ENCODE data around the gene ZNF428.

Gene ZNF428

GRCh38 chr19:43619262-43620060 lies at the start of gene ZNF428:
Gene ZNF428, minus strand, starts transcription at chr19:43619629. Its CDS starts 5,325 bp downstream, at chr19:43614304.
- intact Hi-C loops (cut with DNase I) = loop anchor here (5.0 kb wide), 1 partner anchor 33 kb away; no protein-coding TSS in a partner anchor
- peak; percentile 83 to 99 (median 93) for DNase-seq

DNA sequence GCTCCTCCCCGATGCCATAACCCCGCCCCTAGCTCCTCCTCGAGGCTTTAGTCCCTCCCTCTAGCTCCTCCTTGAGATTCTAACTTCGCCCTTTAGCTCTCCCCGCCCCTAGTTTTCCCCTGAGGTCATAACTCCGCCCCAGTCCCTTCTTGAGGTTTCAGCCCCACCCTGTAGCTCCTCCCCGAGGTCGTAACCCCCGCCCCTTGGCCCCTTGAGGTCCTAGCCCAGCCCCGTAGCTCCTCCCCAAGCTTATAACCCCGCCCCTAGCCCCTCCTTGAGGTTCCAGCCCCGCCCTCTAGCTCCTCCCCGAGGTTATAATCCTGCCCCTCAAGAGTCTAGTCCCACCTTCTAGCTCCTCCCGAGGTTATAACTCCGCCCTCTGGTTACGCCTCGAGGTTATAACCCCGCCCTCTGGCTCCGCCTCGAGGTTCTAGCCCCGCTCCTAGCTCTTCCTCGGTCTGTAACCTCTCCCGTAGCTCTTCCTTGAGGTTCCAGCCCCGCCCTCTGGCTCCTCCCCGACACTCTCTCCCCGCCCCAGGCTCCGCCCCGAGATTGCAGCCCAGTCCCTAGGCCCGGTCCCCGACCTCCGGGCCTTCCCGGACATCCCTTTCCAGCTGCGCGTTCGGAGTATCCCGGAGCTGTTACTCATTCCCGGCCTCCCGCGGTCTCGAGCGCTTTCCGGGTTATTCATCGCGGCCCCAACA lies 49.1 kb upstream of the ZNF428 start:
- intact Hi-C loops (cut with DNase I) = loop anchor here (10.0 kb wide), 1 partner anchor 86 kb away; the partner anchor contains the start of gene SMG9
- DNase-seq = peak; percentile 92 to 100 (median 96)

GRCh38 chr19:43667876-43668405 lies 48.5 kb upstream of the ZNF428 start:
- peak in 5 of 10 donors; percentile 77 to 97 (median 94) for DNase-seq
- intact Hi-C loops (cut with DNase I) = loop anchor here (10.0 kb wide), 1 partner anchor 87 kb away; the partner anchor contains the start of gene SMG9

DNA sequence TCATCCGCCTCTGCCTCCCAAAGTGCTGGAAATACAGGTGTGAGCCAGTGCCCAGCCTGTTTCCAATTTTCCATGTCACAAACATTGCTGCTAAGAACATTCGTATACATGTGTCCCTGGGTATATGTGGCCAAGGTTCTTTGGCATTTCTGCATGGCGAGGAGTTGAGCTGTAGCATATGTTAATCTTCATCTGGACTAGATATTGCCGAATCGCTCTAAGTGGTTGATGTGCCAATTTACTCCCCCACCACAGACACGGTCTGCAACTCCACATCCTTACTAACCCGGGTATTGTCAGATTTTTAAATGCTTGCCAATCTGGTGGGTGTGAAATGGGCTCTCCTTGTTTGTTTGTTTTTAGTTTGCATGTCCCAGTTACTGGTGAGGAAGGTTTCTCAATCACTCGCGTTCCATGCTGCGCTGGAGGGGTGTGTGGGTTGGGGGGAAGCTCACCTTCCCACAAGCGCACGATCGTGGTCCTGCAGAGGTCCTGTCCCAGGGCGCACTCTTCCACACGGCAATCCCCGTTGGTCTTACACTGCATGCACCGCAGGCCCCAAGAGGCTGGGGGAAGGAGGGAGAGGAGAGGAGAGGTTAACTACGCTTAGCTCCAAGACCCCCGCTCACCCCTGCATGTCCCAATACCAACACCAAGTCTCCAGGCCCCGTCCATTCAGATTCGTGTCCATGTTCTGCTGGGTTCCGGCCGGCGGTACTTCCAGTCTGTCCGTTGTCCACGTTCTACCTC lies 47.9 kb upstream of the ZNF428 start:
- DNase-seq = peak in 1 of 10 donors; percentile 62
- intact Hi-C loops (cut with DNase I) = loop anchor here (10.0 kb wide), 1 partner anchor 88 kb away; the partner anchor contains the start of gene SMG9

GRCh38 chr19:43664018-43664417 lies 44.6 kb upstream of the ZNF428 start:
- intact Hi-C loops (cut with DNase I) = loop anchor here (10.0 kb wide), 1 partner anchor 91 kb away; the partner anchor contains the start of gene SMG9
- peak in 1 of 10 donors; percentile 0 for DNase-seq

DNA sequence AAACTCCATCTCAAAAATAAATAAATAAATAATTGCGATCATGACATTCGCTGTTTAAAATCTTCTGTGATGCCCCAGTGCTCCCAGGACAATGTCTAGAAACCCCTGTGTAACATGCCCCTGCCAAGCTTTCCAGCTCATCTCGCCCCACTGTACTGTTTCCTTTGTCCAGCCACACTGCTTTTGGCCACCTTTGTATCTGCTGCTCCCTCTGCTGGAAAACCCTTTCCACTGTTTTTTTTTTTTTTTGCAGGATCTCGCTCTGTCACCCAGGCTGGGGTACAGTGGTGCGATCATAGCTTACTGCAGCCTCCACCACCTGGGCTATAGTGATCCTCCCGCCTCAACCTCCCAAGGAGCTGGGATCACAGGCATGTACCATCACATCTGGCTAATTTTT lies 43.1 kb upstream of the ZNF428 start:
- intact Hi-C loops (cut with DNase I) = loop anchor here (10.0 kb wide), 1 partner anchor 92 kb away; the partner anchor contains the start of gene SMG9
- DNase-seq = peak in 1 of 10 donors; percentile 46

GRCh38 chr19:43660971-43661360 lies 41.5 kb upstream of the ZNF428 start:
- intact Hi-C loops (cut with DNase I) = loop anchor here (10.0 kb wide), 1 partner anchor 94 kb away; the partner anchor contains the start of gene SMG9
- DNase-seq = peak in 1 of 10 donors; percentile 39

DNA sequence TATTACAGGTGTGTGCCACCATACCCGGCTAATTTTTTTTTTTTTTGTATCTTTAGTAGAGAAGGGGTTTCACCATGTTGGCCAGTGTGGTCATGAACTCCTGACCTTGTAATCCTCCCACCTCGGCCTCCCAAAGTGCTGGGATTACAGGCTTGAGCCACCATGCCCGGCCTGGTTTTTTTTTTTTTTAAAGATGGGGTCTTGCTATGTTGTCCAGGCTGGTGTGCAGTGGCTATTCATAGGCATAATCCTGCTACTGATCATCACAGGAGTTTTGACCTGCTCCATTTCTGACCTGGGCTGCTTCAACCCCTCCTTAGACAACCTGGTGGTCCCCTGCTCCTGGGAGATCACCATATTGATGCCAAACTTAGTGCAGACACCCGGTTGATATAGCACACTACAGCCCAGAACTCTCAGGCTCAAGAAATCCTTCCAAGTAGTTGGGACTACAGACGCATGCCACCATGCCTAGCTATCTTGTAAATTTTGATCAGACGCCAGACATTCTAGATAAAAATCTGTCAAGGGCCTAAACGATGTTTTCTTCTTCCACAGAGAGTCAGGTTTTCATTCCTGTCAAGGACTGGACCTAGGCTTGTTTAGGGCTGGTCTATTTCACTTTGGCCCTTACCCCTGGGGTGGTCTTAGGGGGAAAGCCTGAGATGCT lies 41.0 kb upstream of the ZNF428 start:
- DNase-seq = peak in 1 of 10 donors; percentile 5
- intact Hi-C loops (cut with DNase I) = loop anchor here (10.0 kb wide), 1 partner anchor 94 kb away; the partner anchor contains the start of gene SMG9

- intact Hi-C loops (cut with DNase I) = no loop called here
These were observed 39.1 kb upstream of the ZNF428 start for GRCh38 chr19:43658494-43658893.

GRCh38 chr19:43658001-43658400 lies 38.6 kb upstream of the ZNF428 start:
- DNase-seq = peak in 1 of 10 donors; percentile 5
- intact Hi-C loops (cut with DNase I) = no loop called here

More at GRCh38 chr19:43658494-43658893, 39.1 kb upstream of the ZNF428 start:
- DNase-seq = no peak

GRCh38 chr19:43656436-43656835 lies 37.0 kb upstream of the ZNF428 start:
- intact Hi-C loops (cut with DNase I) = no loop called here
- DNase-seq = peak in 1 of 10 donors; percentile 21

GRCh38 chr19:43652546-43652874 lies 33.1 kb upstream of the ZNF428 start:
- no peak for DNase-seq
- intact Hi-C loops (cut with DNase I) = loop anchor here (2.0 to 5.0 kb wide), 3 partner anchors 35 to 98 kb away; partner anchors contain the start of gene ZNF428

- intact Hi-C loops (cut with DNase I) = loop anchor here (2.0 to 5.0 kb wide), 3 partner anchors 35 to 97 kb away; partner anchors contain the start of gene ZNF428
- peak; percentile 47 to 94 (median 72) for DNase-seq
These were observed 32.5 kb upstream of the ZNF428 start for GRCh38 chr19:43651758-43652545.

- intact Hi-C loops (cut with DNase I) = loop anchor here (5.0 kb wide), 1 partner anchor 33 kb away; the partner anchor contains the start of gene ZNF428
- peak in 2 of 10 donors; percentile 24 to 41 for DNase-seq
These were observed 30.8 kb upstream of the ZNF428 start for GRCh38 chr19:43650276-43650675.

- no peak for DNase-seq
- intact Hi-C loops (cut with DNase I) = no loop called here
These were observed 30.1 kb upstream of the ZNF428 start for GRCh38 chr19:43649514-43649913.

DNA sequence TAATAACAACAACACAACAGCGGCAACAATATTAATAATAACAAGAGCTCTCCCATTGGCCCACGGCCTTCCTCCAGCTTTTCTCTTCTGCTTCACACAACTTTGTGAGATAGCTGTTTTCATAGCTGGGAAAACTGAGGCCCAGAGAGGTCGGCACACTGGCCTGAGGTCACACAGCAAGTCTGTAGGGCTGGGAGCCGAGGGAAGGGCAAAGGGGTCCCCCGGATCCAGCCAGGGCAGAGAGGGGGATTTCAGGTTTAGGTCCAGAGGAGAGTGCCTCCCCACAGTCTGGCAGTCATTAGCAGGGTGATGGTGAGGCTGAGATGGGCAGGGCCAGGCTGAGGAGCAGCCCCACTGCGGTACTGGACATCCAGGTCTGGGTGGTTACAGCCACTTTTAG lies 29.2 kb upstream of the ZNF428 start:
- intact Hi-C loops (cut with DNase I) = no loop called here
- peak in 2 of 10 donors; percentile 52 to 63 for DNase-seq

DNA sequence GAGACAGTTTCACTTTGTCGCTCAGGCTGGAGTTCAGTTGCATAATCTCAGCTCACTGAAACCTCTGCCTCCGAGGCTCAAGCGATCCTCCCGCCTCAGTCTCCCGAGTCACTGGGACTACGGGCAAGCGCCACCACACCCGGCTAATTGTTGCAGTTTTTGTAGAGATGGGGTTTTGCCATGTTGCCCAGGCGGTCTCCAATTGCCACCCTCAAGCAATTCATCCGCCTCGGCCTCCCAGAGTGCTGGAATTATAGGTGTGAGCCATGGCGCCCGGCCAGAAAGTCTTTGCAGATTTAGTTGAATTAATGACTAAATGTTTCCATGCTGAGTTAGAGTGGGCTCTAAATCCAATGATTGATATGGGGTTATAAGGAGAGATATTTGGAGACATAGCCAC lies 24.8 kb upstream of the ZNF428 start:
- intact Hi-C loops (cut with DNase I) = no loop called here
- DNase-seq = peak in 2 of 10 donors; percentile 70 to 71

- intact Hi-C loops (cut with DNase I) = no loop called here
- DNase-seq = no peak
These were observed 23.9 kb upstream of the ZNF428 start for GRCh38 chr19:43643326-43643725.

Measured in posterior cingulate gyrus (tissue), 11 donors.